SK-N-SH (cell line): Measurements from ENCODE around the gene PIK3C2B. TPM values are rescaled to one million over a fixed set of nuclear protein-coding genes. Genes with fewer than 3 reads are reported as not detected.

Source experiments
- CTCF ChIA-PET: fragments of 300-600, 350-600 bp; formaldehyde crosslinking; extraction: SDS; loops from one replicate; lab custom pipeline; 2021; lab: Yijun Ruan, JAX
- POLR2A ChIA-PET: fragments of 350-600 bp; sonication (Branson Sonifier 250); formaldehyde crosslinking; extraction: SDS; loops from one replicate; lab custom pipeline; 2020; ENCODE audit warnings: antibody characterized with exemption, inconsistent platforms; lab: Yijun Ruan, JAX
- DNase-seq: peaks from one replicate; pipeline ENCODE4 v3.0.0; 2012
- H2AFZ ChIP-seq: fragments of 200-600 bp; sonication (generic); 2 replicates; pipeline ENCODE4 v1.8.1; 2016; ENCODE audit warnings: antibody characterized with exemption, mild to moderate bottlenecking, low read depth
- H3F3A ChIP-seq: fragments of 200-600 bp; sonication (generic); replicated peaks from 2 replicates; pipeline ENCODE3; 2016; ENCODE audit warnings: antibody characterized with exemption, mild to moderate bottlenecking; ENCODE audit not compliant: insufficient read depth
- H3K27ac ChIP-seq, 2 experiments: fragments of 200-500 bp in 1 of 2; fragments of 200-600 bp in 1 of 2; sonication (Bioruptor generic) in 1 of 2; sonication (generic), shearing (Covaris generic) in 1 of 2; 2 replicates each; pipeline versions ENCODE4 v1.5.1 to v1.6.1; 2014 to 2016; ENCODE audit warnings: low read depth in 2 of 2, inconsistent platforms in 1 of 2, low read length in 1 of 2, mild to moderate bottlenecking in 1 of 2, mixed read lengths in 1 of 2
- H3K27me3 ChIP-seq: fragments of 200-600 bp; sonication (generic), shearing (Covaris generic); 2 replicates; pipeline ENCODE4 v1.6.1; 2016; ENCODE audit warnings: mixed run types; ENCODE audit not compliant: insufficient read depth
- H3K36me3 ChIP-seq, 2 experiments: fragments of 200-500 bp in 1 of 2; fragments of 200-600 bp in 1 of 2; sonication (Bioruptor generic) in 1 of 2; sonication (generic) in 1 of 2; replicated peaks in 1 of 2; 2 replicates each; pipeline versions ENCODE3 to v1.5.1; 2014 to 2016; ENCODE audit warnings: low read length in 1 of 2, mild to moderate bottlenecking in 1 of 2; ENCODE audit not compliant: insufficient read depth in 2 of 2, control insufficient read depth in 1 of 2
- H3K4me1 ChIP-seq, 2 experiments: fragments of 200-500 bp in 1 of 2; fragments of 200-600 bp in 1 of 2; sonication (Bioruptor generic) in 1 of 2; sonication (generic), shearing (Covaris generic) in 1 of 2; 2 replicates each; pipeline versions ENCODE4 v1.5.1 to v1.6.1; 2014 to 2016; ENCODE audit warnings: low read depth in 1 of 2, low read length in 1 of 2, mixed run types in 1 of 2; ENCODE audit not compliant: insufficient read depth in 2 of 2, control insufficient read depth in 1 of 2
- H3K4me2 ChIP-seq: fragments of 200-600 bp; sonication (generic), shearing (Covaris generic); 2 replicates; pipeline ENCODE4 v1.6.1; 2017; ENCODE audit warnings: mixed run types
- H3K4me3 ChIP-seq, 2 experiments: fragments of 200-500 bp in 1 of 2; fragments of 200-600 bp in 1 of 2; sonication (Bioruptor generic) in 1 of 2; sonication (generic), shearing (Covaris generic) in 1 of 2; 2 replicates each; pipeline versions ENCODE4 v1.5.1 to v1.8.1; 2014 to 2016; ENCODE audit warnings: low read depth in 2 of 2, inconsistent platforms in 1 of 2, low read length in 1 of 2, mild to moderate bottlenecking in 1 of 2, mixed read lengths in 1 of 2, moderate library complexity in 1 of 2
- H3K79me2 ChIP-seq: fragments of 200-600 bp; sonication (generic); 2 replicates; pipeline ENCODE4 v1.8.1; 2017; ENCODE audit warnings: mild to moderate bottlenecking; ENCODE audit not compliant: insufficient read depth
- H3K9ac ChIP-seq: fragments of 200-600 bp; sonication (generic); 2 replicates; pipeline ENCODE4 v1.6.1; 2017; ENCODE audit warnings: mixed run types
- H3K9me2 ChIP-seq: fragments of 200-600 bp; sonication (generic); 2 replicates; pipeline ENCODE4 v1.6.1; 2017; ENCODE audit warnings: mixed run types
- H3K9me3 ChIP-seq: fragments of 200-600 bp; sonication (generic); 2 replicates; pipeline ENCODE4 v1.6.1; 2017; ENCODE audit warnings: mixed run types, mild to moderate bottlenecking, moderate library complexity
- H4K20me1 ChIP-seq: fragments of 200-600 bp; sonication (generic); 2 replicates; pipeline ENCODE4 v1.6.1; 2017; ENCODE audit warnings: mild to moderate bottlenecking, mixed run types; ENCODE audit not compliant: insufficient read depth
- CHD2 ChIP-seq: fragments of 150-350 bp; IDR thresholded peaks from 2 replicates; pipeline ENCODE4 v1.6.1; 2018; ENCODE audit warnings: low read length; ENCODE audit not compliant: partially characterized antibody
- ELF1 ChIP-seq: IDR thresholded peaks from 2 replicates; pipeline ENCODE4 v1.4.0; 2012
- EZH2phosphoT487 ChIP-seq: fragments of 200-600 bp; sonication (generic); IDR thresholded peaks from 2 replicates; pipeline ENCODE4 v1.6.1; 2017; ENCODE audit warnings: low read depth, mixed run types, mild to moderate bottlenecking, antibody characterized with exemption, moderate library complexity, borderline replicate concordance
- FOSL2 ChIP-seq: IDR thresholded peaks from 2 replicates; pipeline ENCODE4 v1.4.0; 2012; ENCODE audit warnings: low read depth, mild to moderate bottlenecking, moderate library complexity, borderline replicate concordance
- FOXJ3 ChIP-seq: sonication (generic); formaldehyde crosslinking; IDR thresholded peaks from 2 replicates; pipeline ENCODE4 v1.5.1; 2020; ENCODE audit warnings: mild to moderate bottlenecking, missing genetic modification reagents
- FOXM1 ChIP-seq: IDR thresholded peaks from 2 replicates; pipeline ENCODE4 v1.4.0; 2012; ENCODE audit warnings: low read depth, mild to moderate bottlenecking
- MAX ChIP-seq: IDR thresholded peaks from 2 replicates; pipeline ENCODE4 v1.4.0; 2012; ENCODE audit warnings: low read depth
- MEF2A ChIP-seq: IDR thresholded peaks from 2 replicates; pipeline ENCODE4 v1.4.0; 2012; ENCODE audit warnings: low read depth, borderline replicate concordance
- PBX3 ChIP-seq: IDR thresholded peaks from 2 replicates; pipeline ENCODE4; 2012
- WGBS: methylation state at CpG from one replicate; pipeline ENCODE4 v1.1.6; 2017; ENCODE audit warnings: low lambda C conversion rate; 5-methylcytosine and 5-hydroxymethylcytosine counted together
- polyA plus RNA-seq, 3 experiments: library from polyadenylated mRNA; depleted of rRNA; stranded (reverse); fragments of >200 nt; gene quantifications; 2 replicates each; pipeline ENCODE4 v1.2.3, GENCODE V29; 2012
- TF ChIP-seq, protein P1 (sequence below): fragments of 200-600 bp; sonication (generic); IDR thresholded peaks from 2 replicates; pipeline ENCODE4 v1.6.1; 2017; ENCODE audit warnings: antibody characterized with exemption, mild to moderate bottlenecking, moderate library complexity
- TF ChIP-seq, protein P2 (sequence below): fragments of 150-350 bp; IDR thresholded peaks from 2 replicates; pipeline ENCODE4 v1.6.1; 2016; ENCODE audit warnings: mild to moderate bottlenecking, low read depth, low read length
- TF ChIP-seq, protein P3 (sequence below): IDR thresholded peaks from 2 replicates; pipeline ENCODE4 v1.4.0; 2012; ENCODE audit warnings: low read depth, borderline replicate concordance

Gene PIK3C2B
- polyA plus RNA-seq, 1 of the 3 experiments (the other 2 are of a cell fraction) = 6.5 TPM

GRCh38 chr1:204529371-204529895 lies 34.8 kb upstream of the PIK3C2B start:
- no peak for DNase-seq
- no peak overlapping the region for H3K4me3 ChIP-seq
- no peaks in the 10 kb centered on the region for H3K4me1 ChIP-seq
- no peaks in the 10 kb centered on the region for H3K9me3 ChIP-seq
- H3F3A ChIP-seq = peaks cover 6% of the 10 kb centered on the region
- no peak for TF ChIP-seq CHD2
- TF ChIP-seq, protein P1, sequence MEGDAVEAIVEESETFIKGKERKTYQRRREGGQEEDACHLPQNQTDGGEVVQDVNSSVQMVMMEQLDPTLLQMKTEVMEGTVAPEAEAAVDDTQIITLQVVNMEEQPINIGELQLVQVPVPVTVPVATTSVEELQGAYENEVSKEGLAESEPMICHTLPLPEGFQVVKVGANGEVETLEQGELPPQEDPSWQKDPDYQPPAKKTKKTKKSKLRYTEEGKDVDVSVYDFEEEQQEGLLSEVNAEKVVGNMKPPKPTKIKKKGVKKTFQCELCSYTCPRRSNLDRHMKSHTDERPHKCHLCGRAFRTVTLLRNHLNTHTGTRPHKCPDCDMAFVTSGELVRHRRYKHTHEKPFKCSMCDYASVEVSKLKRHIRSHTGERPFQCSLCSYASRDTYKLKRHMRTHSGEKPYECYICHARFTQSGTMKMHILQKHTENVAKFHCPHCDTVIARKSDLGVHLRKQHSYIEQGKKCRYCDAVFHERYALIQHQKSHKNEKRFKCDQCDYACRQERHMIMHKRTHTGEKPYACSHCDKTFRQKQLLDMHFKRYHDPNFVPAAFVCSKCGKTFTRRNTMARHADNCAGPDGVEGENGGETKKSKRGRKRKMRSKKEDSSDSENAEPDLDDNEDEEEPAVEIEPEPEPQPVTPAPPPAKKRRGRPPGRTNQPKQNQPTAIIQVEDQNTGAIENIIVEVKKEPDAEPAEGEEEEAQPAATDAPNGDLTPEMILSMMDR = peak; percentile 26
- TF ChIP-seq FOXJ3 (CRISPR knock-in tag) = no peak
- TF ChIP-seq, all 33 proteins: peak for 1
- H3K79me2 ChIP-seq = peaks cover 24% of the 10 kb centered on the region
- no peak overlapping the region for H3K4me2 ChIP-seq
- H3K27ac ChIP-seq = no peak overlapping the region
- POLR2A ChIA-PET = interaction anchor here (1.5 to 2.0 kb wide), 2 partner anchors 12 to 13 kb away, joined by 4 to 8 read pairs; partner anchors contain the start of gene MDM4
- over 99% methylated on average over 6 of the region's 7 CpGs for WGBS
- H3K9ac ChIP-seq = no peak overlapping the region
- H3K9me2 ChIP-seq = no peaks in the 10 kb centered on the region
- no peak overlapping the region for H2AFZ ChIP-seq
- no peaks in the 10 kb centered on the region for H3K27me3 ChIP-seq
- peaks cover 9% of the 10 kb centered on the region for H4K20me1 ChIP-seq
- peaks cover 75 to 85% of the 10 kb centered on the region in 2 experiments for H3K36me3 ChIP-seq
- CTCF ChIA-PET = interaction anchor here (0.6 to 5.1 kb wide), 7 partner anchors 22 to 412 kb away, joined by 3 to 26 read pairs (median 4); no protein-coding TSS in a partner anchor

DNA sequence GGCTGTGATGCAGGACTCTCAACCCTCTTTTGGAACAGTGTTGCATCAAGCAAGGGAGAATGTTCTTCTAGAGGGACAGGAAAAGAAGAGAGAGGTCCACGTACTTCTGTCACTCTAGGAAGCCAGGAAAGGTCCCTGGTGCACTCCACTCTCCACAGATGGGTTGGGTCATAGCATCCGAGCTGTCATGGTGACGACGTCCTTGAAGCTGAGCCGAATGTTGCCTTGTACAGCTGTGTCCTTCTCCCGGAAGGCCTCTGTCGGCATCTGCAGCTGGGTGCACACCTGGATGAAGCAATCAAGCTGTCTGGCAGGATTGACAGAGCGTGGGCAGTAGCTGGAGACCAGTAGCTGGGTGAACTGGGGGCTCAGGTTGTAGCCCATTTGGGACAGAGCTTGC lies 34.1 kb upstream of the PIK3C2B start:
- TF ChIP-seq FOXJ3 (CRISPR knock-in tag) (no peak), ELF1 (no peak), EZH2phosphoT487 (no peak), MEF2A (no peak), MAX (no peak), PBX3 (no peak), FOSL2 (no peak), FOXM1 (no peak)
- TF ChIP-seq, protein P1 = no peak
- TF ChIP-seq, protein P2, sequence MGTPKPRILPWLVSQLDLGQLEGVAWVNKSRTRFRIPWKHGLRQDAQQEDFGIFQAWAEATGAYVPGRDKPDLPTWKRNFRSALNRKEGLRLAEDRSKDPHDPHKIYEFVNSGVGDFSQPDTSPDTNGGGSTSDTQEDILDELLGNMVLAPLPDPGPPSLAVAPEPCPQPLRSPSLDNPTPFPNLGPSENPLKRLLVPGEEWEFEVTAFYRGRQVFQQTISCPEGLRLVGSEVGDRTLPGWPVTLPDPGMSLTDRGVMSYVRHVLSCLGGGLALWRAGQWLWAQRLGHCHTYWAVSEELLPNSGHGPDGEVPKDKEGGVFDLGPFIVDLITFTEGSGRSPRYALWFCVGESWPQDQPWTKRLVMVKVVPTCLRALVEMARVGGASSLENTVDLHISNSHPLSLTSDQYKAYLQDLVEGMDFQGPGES = no peak
- TF ChIP-seq, protein P3, sequence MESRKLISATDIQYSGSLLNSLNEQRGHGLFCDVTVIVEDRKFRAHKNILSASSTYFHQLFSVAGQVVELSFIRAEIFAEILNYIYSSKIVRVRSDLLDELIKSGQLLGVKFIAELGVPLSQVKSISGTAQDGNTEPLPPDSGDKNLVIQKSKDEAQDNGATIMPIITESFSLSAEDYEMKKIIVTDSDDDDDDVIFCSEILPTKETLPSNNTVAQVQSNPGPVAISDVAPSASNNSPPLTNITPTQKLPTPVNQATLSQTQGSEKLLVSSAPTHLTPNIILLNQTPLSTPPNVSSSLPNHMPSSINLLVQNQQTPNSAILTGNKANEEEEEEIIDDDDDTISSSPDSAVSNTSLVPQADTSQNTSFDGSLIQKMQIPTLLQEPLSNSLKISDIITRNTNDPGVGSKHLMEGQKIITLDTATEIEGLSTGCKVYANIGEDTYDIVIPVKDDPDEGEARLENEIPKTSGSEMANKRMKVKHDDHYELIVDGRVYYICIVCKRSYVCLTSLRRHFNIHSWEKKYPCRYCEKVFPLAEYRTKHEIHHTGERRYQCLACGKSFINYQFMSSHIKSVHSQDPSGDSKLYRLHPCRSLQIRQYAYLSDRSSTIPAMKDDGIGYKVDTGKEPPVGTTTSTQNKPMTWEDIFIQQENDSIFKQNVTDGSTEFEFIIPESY = no peak
- Histone ChIP-seq H3K4me2 (no peak overlapping the region), H3K4me3 (no peak overlapping the region), H3K79me2 (peaks cover 30% of the 10 kb centered on the region), H3K27ac (no peak overlapping the region), H4K20me1 (peaks cover 11% of the 10 kb centered on the region), H3K9ac (no peak overlapping the region), H2AFZ (no peak overlapping the region), H3K9me3 (0 out of 2 replicates have a peak, but pooled peaks cover under 1% of the 10 kb centered on the region), H3K9me2 (no peaks in the 10 kb centered on the region), H3K4me1 (no peaks in the 10 kb centered on the region), H3K27me3 (no peaks in the 10 kb centered on the region), H3F3A (peaks cover 6% of the 10 kb centered on the region), H3K36me3 (peaks cover 74 to 85% of the 10 kb centered on the region in 2 experiments)
- ChIA-PET CTCF (interaction anchor here (0.6 to 5.1 kb wide), 7 partner anchors 8 to 279 kb away, joined by 3 to 26 read pairs (median 4); no protein-coding TSS in a partner anchor), POLR2A (interaction anchor here (0.6 to 2.0 kb wide), 3 partner anchors 11 to 283 kb away, joined by 3 to 8 read pairs (median 4); partner anchors contain the start of gene MDM4)
- WGBS = 89% methylated on average over 5 of the region's 8 CpGs
- no peak for DNase-seq
